ENCODE measurements around the gene SUSD5. TPM values are rescaled to one million over a fixed set of nuclear protein-coding genes. Genes with fewer than 3 reads are reported as not detected.

Gene SUSD5
- polyA plus RNA-seq, 1 of the 3 experiments (the other 2 are of a cell fraction) = 1.2 TPM

DNA sequence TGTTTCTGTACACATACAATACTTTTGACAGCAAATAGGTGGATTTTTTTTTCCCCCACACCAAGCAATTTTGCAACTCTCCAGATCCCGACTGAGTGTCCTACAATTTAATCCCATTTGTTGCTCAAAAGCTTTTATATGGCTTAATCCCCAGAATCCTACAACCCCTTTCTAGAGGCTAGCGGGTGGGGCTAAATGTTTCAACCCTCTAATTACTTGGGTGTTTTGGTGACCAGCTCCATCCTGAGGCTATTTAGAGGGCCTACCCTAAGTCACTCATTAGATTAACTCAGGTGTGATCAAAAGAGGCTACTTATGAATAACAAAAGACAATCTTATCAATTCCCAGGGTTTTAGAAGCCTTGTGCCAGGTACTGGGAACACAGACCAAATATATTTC is 37.6 kb upstream of the SUSD5 start:
- no peaks in the 10 kb centered on the region for H3F3A ChIP-seq (replicated peaks; ENCODE audit: insufficient read depth)
- H3K4me2 ChIP-seq = no peak overlapping the region
- TF ChIP-seq, protein P1, sequence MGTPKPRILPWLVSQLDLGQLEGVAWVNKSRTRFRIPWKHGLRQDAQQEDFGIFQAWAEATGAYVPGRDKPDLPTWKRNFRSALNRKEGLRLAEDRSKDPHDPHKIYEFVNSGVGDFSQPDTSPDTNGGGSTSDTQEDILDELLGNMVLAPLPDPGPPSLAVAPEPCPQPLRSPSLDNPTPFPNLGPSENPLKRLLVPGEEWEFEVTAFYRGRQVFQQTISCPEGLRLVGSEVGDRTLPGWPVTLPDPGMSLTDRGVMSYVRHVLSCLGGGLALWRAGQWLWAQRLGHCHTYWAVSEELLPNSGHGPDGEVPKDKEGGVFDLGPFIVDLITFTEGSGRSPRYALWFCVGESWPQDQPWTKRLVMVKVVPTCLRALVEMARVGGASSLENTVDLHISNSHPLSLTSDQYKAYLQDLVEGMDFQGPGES (IDR thresholded peaks at IDR 0.05; ENCODE audit: low read depth, low read length) = no peak
- TF ChIP-seq SMC3 (IDR thresholded peaks at IDR 0.05; ENCODE audit: low read depth, low read length) (no peak), SIN3A (IDR thresholded peaks at IDR 0.05; ENCODE audit: borderline replicate concordance, low read depth, low read length) (no peak), FOXM1 (IDR thresholded peaks at IDR 0.05; ENCODE audit: low read depth) (no peak), ELF1 (IDR thresholded peaks at IDR 0.05) (no peak), YY1 (IDR thresholded peaks at IDR 0.05; ENCODE audit: low read depth) (no peak), MXI1 (IDR thresholded peaks at IDR 0.05; ENCODE audit: low read depth, low read length) (no peak), FOSL2 (IDR thresholded peaks at IDR 0.05; ENCODE audit: borderline replicate concordance, low read depth) (no peak), GATA2 (CRISPR knock-in tag; IDR thresholded peaks at IDR 0.05) (no peak), POLR2AphosphoS5 (IDR thresholded peaks at IDR 0.05; ENCODE audit: low read depth, low read length) (no peak)
- TF ChIP-seq, protein P2, sequence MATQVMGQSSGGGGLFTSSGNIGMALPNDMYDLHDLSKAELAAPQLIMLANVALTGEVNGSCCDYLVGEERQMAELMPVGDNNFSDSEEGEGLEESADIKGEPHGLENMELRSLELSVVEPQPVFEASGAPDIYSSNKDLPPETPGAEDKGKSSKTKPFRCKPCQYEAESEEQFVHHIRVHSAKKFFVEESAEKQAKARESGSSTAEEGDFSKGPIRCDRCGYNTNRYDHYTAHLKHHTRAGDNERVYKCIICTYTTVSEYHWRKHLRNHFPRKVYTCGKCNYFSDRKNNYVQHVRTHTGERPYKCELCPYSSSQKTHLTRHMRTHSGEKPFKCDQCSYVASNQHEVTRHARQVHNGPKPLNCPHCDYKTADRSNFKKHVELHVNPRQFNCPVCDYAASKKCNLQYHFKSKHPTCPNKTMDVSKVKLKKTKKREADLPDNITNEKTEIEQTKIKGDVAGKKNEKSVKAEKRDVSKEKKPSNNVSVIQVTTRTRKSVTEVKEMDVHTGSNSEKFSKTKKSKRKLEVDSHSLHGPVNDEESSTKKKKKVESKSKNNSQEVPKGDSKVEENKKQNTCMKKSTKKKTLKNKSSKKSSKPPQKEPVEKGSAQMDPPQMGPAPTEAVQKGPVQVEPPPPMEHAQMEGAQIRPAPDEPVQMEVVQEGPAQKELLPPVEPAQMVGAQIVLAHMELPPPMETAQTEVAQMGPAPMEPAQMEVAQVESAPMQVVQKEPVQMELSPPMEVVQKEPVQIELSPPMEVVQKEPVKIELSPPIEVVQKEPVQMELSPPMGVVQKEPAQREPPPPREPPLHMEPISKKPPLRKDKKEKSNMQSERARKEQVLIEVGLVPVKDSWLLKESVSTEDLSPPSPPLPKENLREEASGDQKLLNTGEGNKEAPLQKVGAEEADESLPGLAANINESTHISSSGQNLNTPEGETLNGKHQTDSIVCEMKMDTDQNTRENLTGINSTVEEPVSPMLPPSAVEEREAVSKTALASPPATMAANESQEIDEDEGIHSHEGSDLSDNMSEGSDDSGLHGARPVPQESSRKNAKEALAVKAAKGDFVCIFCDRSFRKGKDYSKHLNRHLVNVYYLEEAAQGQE (IDR thresholded peaks at IDR 0.05; ENCODE audit: low read depth, low read length) = no peak
- no peaks in the 10 kb centered on the region for H3K4me1 ChIP-seq (ENCODE audit: control insufficient read depth in 1 of 2, insufficient read depth in 2 of 2, low read depth in 1 of 2, low read length in 1 of 2)
- CTCF ChIA-PET = interaction anchor here (0.6 to 1.0 kb wide), 2 partner anchors 17 to 117 kb away, joined by 3 to 4 read pairs; no protein-coding TSS in a partner anchor
- no peaks in the 10 kb centered on the region for H3K9me3 ChIP-seq
- no peak overlapping the region for H3K4me3 ChIP-seq (ENCODE audit: low read depth in 2 of 2, low read length in 1 of 2)
- H2AFZ ChIP-seq (ENCODE audit: low read depth) = no peak overlapping the region
- H4K20me1 ChIP-seq (ENCODE audit: insufficient read depth) = no peaks in the 10 kb centered on the region
- H3K36me3 ChIP-seq (replicated peaks in 1 of 2; ENCODE audit: control insufficient read depth in 1 of 2, insufficient read depth in 2 of 2, low read length in 1 of 2) = no peaks in the 10 kb centered on the region
- no peaks in the 10 kb centered on the region for H3K79me2 ChIP-seq (ENCODE audit: insufficient read depth)
- H3K27me3 ChIP-seq (ENCODE audit: insufficient read depth) = no peaks in the 10 kb centered on the region
- no peak overlapping the region for H3K27ac ChIP-seq (ENCODE audit: low read depth in 2 of 2, low read length in 1 of 2)
- no peak overlapping the region for H3K9ac ChIP-seq
- no peaks in the 10 kb centered on the region for H3K9me2 ChIP-seq
- POLR2A ChIA-PET = no interaction called here
- DNase-seq = no peak
- 60% methylated on average over 2 of the region's 2 CpGs for WGBS (ENCODE audit: low lambda C conversion rate)

DNA sequence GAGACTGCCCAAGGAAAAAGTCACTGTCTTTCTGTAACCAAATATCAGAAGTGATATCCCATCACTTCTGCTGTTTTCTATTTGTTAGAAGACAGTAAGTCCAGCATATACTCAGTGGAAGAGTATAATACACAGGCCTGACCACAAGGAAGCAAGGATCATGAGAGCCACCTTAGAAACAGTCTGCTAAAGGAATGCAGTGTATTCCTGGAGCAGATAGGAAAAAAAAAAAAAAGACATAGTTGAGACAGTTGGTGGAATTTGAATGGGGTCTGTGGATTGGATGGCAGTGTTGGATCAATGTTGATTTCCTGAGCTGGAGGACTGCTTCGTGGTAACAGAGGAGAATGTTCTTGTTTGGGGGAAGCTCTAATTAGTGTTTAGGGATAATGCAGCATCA is 32.1 kb upstream of the SUSD5 start:
- POLR2A ChIA-PET = no interaction called here
- Histone ChIP-seq H3K79me2 (ENCODE audit: insufficient read depth) (no peaks in the 10 kb centered on the region), H3K27me3 (ENCODE audit: insufficient read depth) (no peaks in the 10 kb centered on the region), H3F3A (replicated peaks; ENCODE audit: insufficient read depth) (peaks cover 3% of the 10 kb centered on the region), H3K4me2 (no peak overlapping the region), H3K4me3 (ENCODE audit: low read depth in 2 of 2, low read length in 1 of 2) (no peak overlapping the region), H3K4me1 (ENCODE audit: control insufficient read depth in 1 of 2, insufficient read depth in 2 of 2, low read depth in 1 of 2, low read length in 1 of 2) (no peaks in the 10 kb centered on the region), H3K27ac (ENCODE audit: low read depth in 2 of 2, low read length in 1 of 2) (no peak overlapping the region), H3K9me3 (no peaks in the 10 kb centered on the region), H2AFZ (ENCODE audit: low read depth) (no peak overlapping the region), H4K20me1 (ENCODE audit: insufficient read depth) (no peaks in the 10 kb centered on the region), H3K9me2 (no peaks in the 10 kb centered on the region), H3K9ac (no peak overlapping the region), H3K36me3 (replicated peaks in 1 of 2; ENCODE audit: control insufficient read depth in 1 of 2, insufficient read depth in 2 of 2, low read length in 1 of 2) (no peaks in the 10 kb centered on the region)
- TF ChIP-seq TAF1 (IDR thresholded peaks at IDR 0.05; ENCODE audit: borderline replicate concordance, low read depth, low read length) (no peak), GABPA (IDR thresholded peaks at IDR 0.05; ENCODE audit: low read depth) (no peak), TCF12 (IDR thresholded peaks at IDR 0.05) (no peak), FOXM1 (IDR thresholded peaks at IDR 0.05; ENCODE audit: low read depth) (no peak), POLR2AphosphoS5 (IDR thresholded peaks at IDR 0.05; ENCODE audit: low read depth, low read length) (no peak)
- TF ChIP-seq, protein P3, sequence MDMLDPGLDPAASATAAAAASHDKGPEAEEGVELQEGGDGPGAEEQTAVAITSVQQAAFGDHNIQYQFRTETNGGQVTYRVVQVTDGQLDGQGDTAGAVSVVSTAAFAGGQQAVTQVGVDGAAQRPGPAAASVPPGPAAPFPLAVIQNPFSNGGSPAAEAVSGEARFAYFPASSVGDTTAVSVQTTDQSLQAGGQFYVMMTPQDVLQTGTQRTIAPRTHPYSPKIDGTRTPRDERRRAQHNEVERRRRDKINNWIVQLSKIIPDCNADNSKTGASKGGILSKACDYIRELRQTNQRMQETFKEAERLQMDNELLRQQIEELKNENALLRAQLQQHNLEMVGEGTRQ (IDR thresholded peaks at IDR 0.05; ENCODE audit: borderline replicate concordance, low read depth, low read length) = no peak
- CTCF ChIA-PET = interaction anchor here (1.0 to 1.1 kb wide), 2 partner anchors 119 to 122 kb away, joined by 3 read pairs; no protein-coding TSS in a partner anchor
- WGBS (ENCODE audit: low lambda C conversion rate) = 7% methylated on average over 1 of the region's 1 CpG
- no peak for DNase-seq

All from SK-N-SH (cell line).